Activated CD8-positive, alpha-beta T cell treated with anti-CD3 and anti-CD28 coated beads for 36 hours (primary cell): ENCODE measurements around the gene SCYGR2. TPM values are rescaled to one million over a fixed set of nuclear protein-coding genes. Genes with fewer than 3 reads are reported as not detected.
"Not testable (repeated sequence)": the region's sequence is repeated elsewhere in the genome, so short reads cannot be mapped to it uniquely, and the experiment has no call there.

Source experiments
- ATAC-seq: fragments of 200-7000 bp; cut with Tn5 transposase; one replicate; pipeline ENCODE4 v1.10.0; 2021; ENCODE audit warnings: mild to moderate bottlenecking, moderate library complexity
- CTCF ChIA-PET: fragments of 350-600 bp; sonication (Branson Sonifier 250); formaldehyde crosslinking; loops from one replicate; lab custom pipeline; 2021; ENCODE audit warnings: antibody characterized with exemption; lab: Charles Lee
- POLR2A ChIA-PET: fragments of 350-600 bp; sonication (Branson Sonifier 250); formaldehyde crosslinking; loops from one replicate; lab custom pipeline; 2021; ENCODE audit warnings: antibody characterized with exemption; lab: Charles Lee
- DNase-seq: peaks from one replicate; pipeline ENCODE4 v3.0.0-alpha.2; 2020
- H3K27ac Mint-ChIP-seq: one replicate; pipeline ENCODE4 v1.8.0; 2021; ENCODE audit warnings: mild to moderate bottlenecking, mixed read lengths
- H3K27me3 Mint-ChIP-seq: one replicate; pipeline ENCODE4 v1.8.0; 2021; ENCODE audit warnings: mixed read lengths
- H3K36me3 Mint-ChIP-seq: one replicate; pipeline ENCODE4 v1.8.0; 2021; ENCODE audit warnings: low read depth, mixed read lengths
- H3K4me1 Mint-ChIP-seq: one replicate; pipeline ENCODE4 v1.8.0; 2021; ENCODE audit warnings: low read depth, mixed read lengths
- H3K4me3 Mint-ChIP-seq: one replicate; pipeline ENCODE4 v1.8.0; 2021; ENCODE audit warnings: mild to moderate bottlenecking, moderate library complexity, mixed read lengths
- H3K9me3 Mint-ChIP-seq: one replicate; pipeline ENCODE4 v1.8.0; 2021; ENCODE audit warnings: mixed read lengths
- intact Hi-C: fragments of 100-400 bp; cut with micrococcal nuclease; formaldehyde crosslinking; loops from one replicate; pipeline ENCODE4 v1.10.0; 2022
- total RNA-seq, 2 experiments: library from RNA; stranded (reverse); gene quantifications; one replicate each; pipeline ENCODE4 v1.2.3, GENCODE V29; 2021
- TF ChIP-seq, protein P1 (sequence below): fragments of 200-600 bp; IDR thresholded peaks from one replicate; pipeline ENCODE4 v1.8.0; 2022; ENCODE audit warnings: antibody characterized with exemption, mild to moderate bottlenecking

Gene SCYGR2, protein sequence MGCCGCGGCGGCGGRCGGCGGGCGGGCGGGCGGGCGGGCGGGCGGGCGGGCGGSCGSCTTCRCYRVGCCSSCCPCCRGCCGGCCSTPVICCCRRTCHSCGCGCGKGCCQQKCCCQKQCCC
- total RNA-seq = not detected

DNA sequence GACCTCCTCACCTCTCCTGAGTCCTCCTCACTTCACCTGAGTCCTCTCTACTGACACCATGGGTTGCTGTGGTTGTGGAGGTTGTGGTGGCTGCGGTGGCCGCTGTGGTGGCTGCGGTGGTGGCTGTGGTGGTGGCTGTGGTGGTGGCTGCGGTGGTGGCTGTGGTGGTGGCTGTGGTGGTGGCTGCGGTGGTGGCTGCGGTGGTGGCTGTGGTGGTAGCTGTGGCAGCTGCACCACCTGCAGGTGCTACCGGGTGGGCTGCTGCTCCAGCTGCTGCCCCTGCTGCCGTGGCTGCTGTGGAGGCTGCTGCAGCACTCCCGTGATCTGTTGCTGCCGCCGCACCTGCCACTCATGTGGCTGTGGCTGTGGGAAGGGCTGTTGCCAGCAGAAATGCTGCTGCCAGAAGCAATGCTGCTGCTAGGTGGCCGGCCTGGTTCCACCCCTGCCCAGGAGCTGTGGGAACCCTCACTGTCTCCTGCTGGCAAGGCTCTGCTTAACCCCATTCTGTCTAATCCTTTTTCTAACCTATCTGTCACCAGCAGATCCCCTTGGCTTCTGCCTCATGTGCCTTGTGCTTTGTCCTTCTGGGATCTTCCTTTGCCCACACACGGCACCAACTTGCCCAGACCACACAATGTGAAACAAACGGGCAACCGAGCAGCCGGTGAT is at the start of gene SCYGR2:
Gene SCYGR2, plus strand, starts transcription at position 59 of the 669 bp plus-strand sequence. Its CDS starts 0 bp downstream, at position 59.
- H3K27ac Mint-ChIP-seq, intact Hi-C loops, H3K9me3 Mint-ChIP-seq, H3K36me3 Mint-ChIP-seq, ATAC-seq, DNase-seq, H3K4me3 Mint-ChIP-seq, H3K4me1 Mint-ChIP-seq, POLR2A ChIA-PET: not testable (repeated sequence)
- H3K27me3 Mint-ChIP-seq = peaks cover 27% of the 10 kb centered on the region
- CTCF ChIA-PET = interaction anchor here (1.0 kb wide), 1 partner anchor 10 kb away, joined by 5 read pairs; no protein-coding TSS in a partner anchor

DNA sequence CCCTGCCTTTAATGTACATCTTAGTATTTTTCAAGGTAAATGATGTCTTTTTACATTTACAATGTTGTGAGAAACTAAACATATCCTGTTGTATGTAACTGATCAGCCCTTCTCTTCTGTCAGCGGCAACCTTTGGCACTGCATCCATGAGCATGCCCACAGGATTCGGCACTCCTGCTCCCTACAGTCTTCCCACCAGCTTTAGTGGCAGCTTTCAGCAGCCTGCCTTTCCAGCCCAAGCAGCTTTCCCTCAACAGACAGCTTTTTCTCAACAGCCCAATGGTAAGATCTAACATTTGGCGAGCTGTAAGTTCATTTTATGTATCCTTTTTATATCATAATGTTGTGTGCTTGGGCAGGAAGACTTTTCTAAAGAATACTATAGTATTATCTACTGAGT is 46.9 kb upstream of the SCYGR2 start:
- H3K4me3 Mint-ChIP-seq = no peak overlapping the region
- DNase-seq (no peak), ATAC-seq (no peak)
- no peak overlapping the region for H3K27ac Mint-ChIP-seq
- CTCF ChIA-PET = no interaction called here
- TF ChIP-seq, protein P1, sequence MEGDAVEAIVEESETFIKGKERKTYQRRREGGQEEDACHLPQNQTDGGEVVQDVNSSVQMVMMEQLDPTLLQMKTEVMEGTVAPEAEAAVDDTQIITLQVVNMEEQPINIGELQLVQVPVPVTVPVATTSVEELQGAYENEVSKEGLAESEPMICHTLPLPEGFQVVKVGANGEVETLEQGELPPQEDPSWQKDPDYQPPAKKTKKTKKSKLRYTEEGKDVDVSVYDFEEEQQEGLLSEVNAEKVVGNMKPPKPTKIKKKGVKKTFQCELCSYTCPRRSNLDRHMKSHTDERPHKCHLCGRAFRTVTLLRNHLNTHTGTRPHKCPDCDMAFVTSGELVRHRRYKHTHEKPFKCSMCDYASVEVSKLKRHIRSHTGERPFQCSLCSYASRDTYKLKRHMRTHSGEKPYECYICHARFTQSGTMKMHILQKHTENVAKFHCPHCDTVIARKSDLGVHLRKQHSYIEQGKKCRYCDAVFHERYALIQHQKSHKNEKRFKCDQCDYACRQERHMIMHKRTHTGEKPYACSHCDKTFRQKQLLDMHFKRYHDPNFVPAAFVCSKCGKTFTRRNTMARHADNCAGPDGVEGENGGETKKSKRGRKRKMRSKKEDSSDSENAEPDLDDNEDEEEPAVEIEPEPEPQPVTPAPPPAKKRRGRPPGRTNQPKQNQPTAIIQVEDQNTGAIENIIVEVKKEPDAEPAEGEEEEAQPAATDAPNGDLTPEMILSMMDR = no peak
- H3K9me3 Mint-ChIP-seq = no peaks in the 10 kb centered on the region
- H3K4me1 Mint-ChIP-seq = no peaks in the 10 kb centered on the region
- H3K27me3 Mint-ChIP-seq = no peaks in the 10 kb centered on the region
- H3K36me3 Mint-ChIP-seq = peaks cover 33% of the 10 kb centered on the region
- intact Hi-C loops = no loop called here
- POLR2A ChIA-PET = no interaction called here

- TF ChIP-seq, protein P1 = no peak
- Mint-ChIP-seq H3K36me3 (peaks cover 8% of the 10 kb centered on the region), H3K4me3 (no peak overlapping the region), H3K4me1 (peaks cover 3% of the 10 kb centered on the region), H3K9me3 (no peaks in the 10 kb centered on the region), H3K27me3 (no peaks in the 10 kb centered on the region), H3K27ac (no peak overlapping the region)
- DNase-seq (no peak), ATAC-seq (no peak)
- CTCF ChIA-PET = no interaction called here
- POLR2A ChIA-PET = interaction anchor here (0.6 to 0.7 kb wide), 2 partner anchors 93 to 96 kb away, joined by 3 read pairs; no protein-coding TSS in a partner anchor
- intact Hi-C loops = no loop called here
Observed at GRCh38 chr2:227562581-227562980, 36.1 kb upstream of the SCYGR2 start.

DNA sequence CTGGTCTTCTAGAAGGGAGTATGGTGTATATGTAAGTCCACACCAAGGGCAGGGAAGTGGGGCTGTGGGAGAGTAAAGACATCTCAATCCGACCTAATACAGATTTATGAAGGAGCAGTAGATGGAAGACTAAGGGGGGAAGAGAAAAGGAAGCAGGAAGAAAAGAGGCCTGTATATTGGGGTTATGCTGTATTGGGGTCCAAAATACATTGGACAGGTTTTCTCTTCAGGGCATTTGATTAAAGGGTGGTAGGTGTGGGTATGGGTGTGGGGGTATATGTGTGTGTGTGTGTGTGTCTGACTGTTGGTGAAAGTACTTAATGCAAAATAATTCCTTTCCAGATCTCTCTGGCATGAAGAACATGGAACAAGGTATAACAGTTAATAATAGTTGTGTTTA is 33.6 kb upstream of the SCYGR2 start:
- Mint-ChIP-seq H3K4me1 (peaks cover 3% of the 10 kb centered on the region), H3K27ac (no peak overlapping the region), H3K9me3 (no peaks in the 10 kb centered on the region), H3K36me3 (peaks cover 6% of the 10 kb centered on the region), H3K27me3 (no peaks in the 10 kb centered on the region), H3K4me3 (no peak overlapping the region)
- intact Hi-C loops = no loop called here
- no peak for ATAC-seq
- TF ChIP-seq, protein P1 = no peak
- no peak for DNase-seq
- POLR2A ChIA-PET = interaction anchor here (0.6 kb wide), 1 partner anchor 133 kb away, joined by 3 read pairs; no protein-coding TSS in a partner anchor
- CTCF ChIA-PET = interaction anchor here (1.1 kb wide), 1 partner anchor 17 kb away, joined by 4 read pairs; no protein-coding TSS in a partner anchor

DNA sequence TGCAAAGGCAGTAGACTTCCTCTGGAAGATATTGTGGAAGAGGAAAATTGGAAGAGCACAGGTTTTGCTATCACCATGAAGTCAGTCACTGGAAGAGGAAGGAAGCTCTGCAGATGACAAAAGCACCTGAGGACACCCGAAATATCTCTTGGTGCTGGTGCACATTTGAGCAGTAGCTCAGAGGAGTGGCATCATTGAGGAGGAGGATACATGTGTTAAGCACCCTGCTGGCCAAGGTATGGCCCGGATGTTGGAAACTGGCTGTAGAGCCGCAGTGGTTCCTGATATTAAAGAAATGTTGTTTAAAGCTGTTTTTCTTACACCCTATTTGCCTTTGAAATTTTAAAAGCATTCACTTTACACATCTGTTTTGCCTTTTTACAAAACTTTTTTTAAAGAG is 32.7 kb upstream of the SCYGR2 start:
- Mint-ChIP-seq H3K4me1 (peaks cover 3% of the 10 kb centered on the region), H3K4me3 (no peak overlapping the region), H3K27ac (no peak overlapping the region), H3K27me3 (no peaks in the 10 kb centered on the region), H3K36me3 (peaks cover 4% of the 10 kb centered on the region), H3K9me3 (no peaks in the 10 kb centered on the region)
- TF ChIP-seq, protein P1 = no peak
- POLR2A ChIA-PET = no interaction called here
- CTCF ChIA-PET = interaction anchor here (1.1 kb wide), 1 partner anchor 18 kb away, joined by 4 read pairs; no protein-coding TSS in a partner anchor
- DNase-seq = no peak
- no peak for ATAC-seq
- intact Hi-C loops = no loop called here
